ENCODE results near the gene SMG1.
"Not testable (repeated sequence)": the region's sequence is repeated elsewhere in the genome, so short reads cannot be mapped to it uniquely, and the experiment has no call there.

The SMG1 gene

GRCh38 chr16:18932243-18932987 lies 6.2 kb upstream of the SMG1 start:
- no peak for DNase-seq

- no peak for DNase-seq
These were observed 5.5 kb upstream of the SMG1 start for GRCh38 chr16:18931756-18932155.

- not testable (repeated sequence) for DNase-seq
These were observed 3.9 kb upstream of the SMG1 start for GRCh38 chr16:18930095-18930494.

DNA sequence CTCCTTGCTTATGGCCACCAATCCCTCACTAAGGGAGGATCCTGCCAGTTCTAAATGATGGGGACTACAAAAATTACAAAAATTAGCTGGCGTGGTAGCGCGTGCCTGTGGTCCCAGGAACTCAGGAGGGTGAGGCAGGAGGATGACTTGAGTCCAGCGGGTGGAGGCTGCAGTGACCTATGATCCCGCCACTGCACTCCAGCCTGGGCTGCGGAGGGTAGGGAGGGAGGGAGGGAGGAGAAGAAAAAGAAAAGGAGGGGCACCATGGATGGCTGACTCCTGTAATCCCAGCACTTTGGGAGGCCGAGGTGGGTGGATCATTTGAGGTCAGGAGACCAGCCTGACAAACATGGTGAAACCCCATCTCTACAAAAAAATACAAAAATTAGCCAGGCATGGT lies 1.9 kb upstream of the SMG1 start:
- not testable (repeated sequence) for DNase-seq

- DNase-seq, result peak; percentile 77
These were observed 808 bp downstream of the SMG1 start for GRCh38 chr16:18925215-18925985.

DNA sequence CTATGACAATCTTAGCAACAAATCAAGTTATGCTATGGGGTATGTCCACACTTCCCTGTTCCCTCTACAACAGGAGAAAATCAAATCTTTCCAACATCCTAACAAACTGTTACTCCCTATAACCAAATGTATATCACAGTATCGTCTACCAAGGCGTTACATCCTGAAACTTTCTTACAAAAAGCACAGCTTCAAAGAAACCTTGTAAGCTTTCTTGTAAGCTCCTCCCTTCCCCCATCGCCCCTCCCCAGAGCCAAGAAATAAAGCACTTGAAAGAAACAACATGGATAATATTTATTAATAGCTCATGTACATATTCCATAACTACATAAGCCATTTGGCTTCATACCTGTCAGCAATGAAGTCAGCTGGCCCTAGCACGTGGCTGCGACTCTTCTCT lies 2.3 kb downstream of the SMG1 start:
- DNase-seq, result not testable (repeated sequence)

- DNase-seq, result not testable (repeated sequence)
These were observed 3.1 kb downstream of the SMG1 start for GRCh38 chr16:18923124-18923523.

DNA sequence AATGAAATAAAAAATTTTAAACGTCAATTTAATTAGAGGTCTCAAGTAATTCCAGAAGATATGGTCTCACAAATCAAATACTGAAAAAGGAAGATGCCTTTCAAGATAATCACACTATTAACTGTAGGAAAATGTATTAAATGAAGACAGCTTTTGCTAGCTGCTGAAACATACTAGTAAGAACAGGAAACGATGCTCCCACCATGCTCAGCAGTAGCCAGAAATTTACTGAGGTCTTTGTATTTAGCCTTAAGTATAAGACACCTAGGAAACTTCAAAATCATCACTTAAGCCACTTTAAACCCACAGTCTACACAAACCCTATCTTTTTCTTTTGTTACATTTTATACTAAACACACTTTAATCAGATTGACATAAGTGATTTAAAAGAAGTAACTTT lies 16.6 kb downstream of the SMG1 start:
- not testable (repeated sequence) for DNase-seq

- DNase-seq, result not testable (repeated sequence)
These were observed 17.5 kb downstream of the SMG1 start for GRCh38 chr16:18908716-18909115.

DNA sequence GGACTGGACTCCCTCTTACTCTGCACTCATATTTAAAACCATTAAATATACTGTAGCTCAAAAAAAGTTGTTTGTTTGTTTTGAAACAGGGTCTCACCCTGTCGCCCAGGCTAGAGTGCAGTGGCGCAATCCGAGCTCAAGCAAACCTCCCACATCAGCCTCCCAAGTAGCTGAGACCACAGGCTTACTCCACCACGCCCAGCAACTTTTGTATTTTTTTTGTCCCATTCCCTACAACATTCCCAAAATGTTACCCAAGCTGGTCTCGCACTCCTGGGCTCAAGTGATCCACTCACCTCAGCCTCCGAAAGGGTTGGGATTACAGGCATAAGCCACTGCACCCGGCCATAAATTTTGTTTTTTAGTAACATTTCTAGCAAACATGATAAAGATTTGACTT lies 23.4 kb downstream of the SMG1 start:
- not testable (repeated sequence) for DNase-seq

DNA sequence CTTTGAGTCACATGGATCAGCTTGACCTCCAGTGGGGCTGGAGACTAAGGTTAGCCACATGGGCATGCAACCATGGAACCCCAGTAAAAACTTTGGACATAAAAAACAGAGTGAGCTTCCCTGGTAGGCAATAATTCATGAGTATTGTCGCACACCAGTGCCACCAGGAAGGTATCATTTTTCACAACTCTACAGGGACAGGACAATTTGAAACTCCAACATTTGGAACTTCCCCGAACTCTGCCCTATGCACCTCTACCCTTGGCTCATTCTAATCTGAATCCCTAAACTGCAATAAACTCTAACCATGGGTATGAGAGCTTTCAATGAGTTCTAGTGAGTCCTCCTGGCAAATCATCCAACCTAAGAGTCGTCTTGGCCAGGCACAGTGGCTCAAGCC lies 24.2 kb downstream of the SMG1 start:
- DNase-seq, result not testable (repeated sequence)

- DNase-seq, result peak; percentile 38
These were observed 25.0 kb downstream of the SMG1 start for GRCh38 chr16:18901194-18901593.

DNA sequence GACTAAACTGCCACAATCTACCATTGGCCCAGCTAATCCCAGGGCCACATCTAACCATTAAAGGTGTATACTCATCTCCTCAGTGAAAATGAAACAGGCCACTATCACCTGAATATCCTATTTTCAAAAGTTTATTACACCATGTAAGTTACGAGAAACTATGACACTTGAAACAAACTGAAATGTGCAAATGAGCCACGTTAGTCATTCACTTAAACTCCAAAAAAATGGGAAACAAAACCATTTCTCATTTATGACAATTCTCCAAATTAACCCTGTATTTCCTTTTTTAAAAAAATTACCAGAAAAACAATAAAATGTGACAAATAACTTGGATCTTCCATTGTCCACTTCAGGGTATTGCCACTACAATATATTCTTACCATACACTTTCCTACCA lies 41.8 kb downstream of the SMG1 start:
- not testable (repeated sequence) for DNase-seq

DNA sequence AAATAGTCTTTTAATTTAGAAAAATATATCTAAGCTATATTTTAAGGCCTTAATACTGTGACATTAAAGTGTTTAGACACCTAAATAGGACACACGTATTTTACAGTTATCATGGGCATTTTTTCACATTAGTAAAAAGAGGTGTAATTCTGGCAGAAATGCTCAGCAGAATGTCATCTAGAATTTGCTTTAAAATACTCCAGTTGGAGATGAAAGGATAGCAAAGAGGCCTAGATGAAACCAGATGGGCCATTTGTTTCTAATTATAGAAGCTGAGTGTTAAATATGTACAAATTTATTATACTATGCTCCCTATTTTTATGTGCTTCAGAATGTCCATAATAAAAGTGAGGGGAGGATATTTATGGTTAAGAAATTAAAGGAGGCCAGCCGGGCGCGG lies 48.5 kb downstream of the SMG1 start:
- not testable (repeated sequence) for DNase-seq

- not testable (repeated sequence) for DNase-seq
These were observed 48.9 kb downstream of the SMG1 start for GRCh38 chr16:18877259-18877658.

- DNase-seq, result not testable (repeated sequence)
These were observed 49.9 kb downstream of the SMG1 start for GRCh38 chr16:18876301-18876700.

DNA sequence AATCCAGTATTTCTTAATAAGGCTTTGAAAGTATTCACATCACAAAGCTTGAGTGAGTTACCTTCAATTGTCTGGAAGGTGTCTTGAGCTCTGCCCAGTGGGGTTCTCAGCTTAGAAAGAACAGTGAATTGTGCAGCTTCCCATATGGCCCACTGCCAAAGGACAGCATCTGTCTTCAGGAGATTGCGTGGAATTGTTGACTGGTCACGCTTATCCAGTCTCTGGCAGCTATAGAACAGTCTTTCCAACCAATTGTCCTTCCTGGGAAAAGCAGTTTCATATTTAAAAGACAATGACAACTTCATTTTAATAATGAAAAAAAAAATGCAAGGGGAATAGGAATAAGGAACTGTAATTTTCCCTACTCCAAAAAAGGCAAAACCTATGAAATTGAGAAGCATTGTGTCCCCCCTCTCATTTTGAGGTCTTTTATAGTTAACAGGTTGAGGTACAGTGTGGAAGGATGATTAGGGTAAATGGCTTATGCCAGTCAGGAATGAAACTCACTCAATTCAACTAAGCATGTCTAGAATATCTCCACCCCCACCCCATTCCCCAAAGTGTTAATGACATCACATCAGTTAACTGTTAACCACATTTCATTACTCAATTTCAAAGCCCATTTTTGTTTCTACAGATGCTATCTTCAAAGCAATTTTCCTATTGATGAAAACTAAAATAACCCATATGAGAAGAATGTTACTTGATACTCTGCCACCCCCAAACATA lies 57.0 kb downstream of the SMG1 start:
- not testable (repeated sequence) for DNase-seq

DNA sequence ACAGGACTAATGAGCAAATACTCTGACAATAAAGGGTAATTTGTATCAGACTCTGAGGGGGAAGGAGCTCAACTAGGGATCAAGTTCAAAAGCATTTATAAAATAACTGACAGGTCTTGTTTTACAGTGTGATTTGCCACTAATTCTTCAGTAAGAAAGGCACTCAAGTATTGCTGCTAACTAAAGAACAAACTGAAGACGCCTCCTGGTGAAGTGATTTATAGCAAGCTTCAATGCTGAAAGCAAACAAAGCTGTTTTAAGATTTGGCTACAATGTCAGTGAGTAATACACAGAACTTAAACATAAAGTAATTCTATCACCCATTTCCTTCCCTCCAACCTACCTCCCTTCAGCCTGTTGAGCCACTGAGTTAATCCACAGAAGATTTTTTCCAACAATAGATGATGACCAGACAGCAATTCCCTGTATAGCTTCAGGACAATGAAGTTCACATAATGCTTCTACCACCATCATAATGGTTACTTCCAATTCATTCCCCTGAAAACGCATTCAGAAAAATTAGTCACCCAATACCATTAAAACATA lies 59.9 kb downstream of the SMG1 start:
- not testable (repeated sequence) for DNase-seq

- DNase-seq, result not testable (repeated sequence)
These were observed 63.3 kb downstream of the SMG1 start for GRCh38 chr16:18862891-18863290.

DNA sequence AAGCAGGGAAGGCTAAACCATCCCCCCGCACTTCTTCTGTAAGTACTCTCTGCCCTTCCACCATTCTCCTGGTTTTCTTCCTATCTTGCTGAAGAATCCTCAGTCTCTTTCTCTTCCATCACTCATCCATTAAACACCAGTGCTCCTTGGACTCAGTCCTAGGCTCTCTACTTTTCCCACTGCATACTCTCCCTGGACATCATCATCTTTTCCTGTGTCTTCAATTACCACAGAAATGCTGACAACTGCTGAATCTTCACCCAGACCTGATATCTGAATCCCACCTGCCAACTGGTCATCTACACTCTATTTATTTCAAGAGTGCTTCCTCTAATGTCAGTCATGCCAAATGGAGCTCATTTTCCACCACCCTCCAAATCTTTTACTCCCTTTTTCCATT lies 71.0 kb downstream of the SMG1 start:
- no peak for DNase-seq

DNA sequence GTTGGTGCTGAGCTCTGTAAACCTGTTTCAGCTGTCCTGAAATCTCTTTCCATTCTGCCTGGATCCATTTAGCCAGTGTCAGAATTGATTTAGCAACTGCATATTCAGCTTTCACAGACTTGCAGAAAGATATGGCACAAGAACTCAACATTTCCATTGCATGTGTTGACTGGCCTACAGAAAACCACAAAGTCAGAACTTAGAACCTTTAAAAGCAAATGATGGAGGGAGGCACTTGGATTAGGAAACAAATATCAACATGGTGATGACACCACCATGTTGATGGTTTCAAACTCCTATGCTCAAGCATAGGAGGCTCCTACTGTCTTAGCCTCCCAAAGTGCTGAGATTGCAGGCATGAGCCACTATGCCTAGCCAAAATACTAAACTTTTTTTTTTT lies 72.5 kb downstream of the SMG1 start:
- no peak for DNase-seq

GRCh38 chr16:18852647-18853046 lies 73.6 kb downstream of the SMG1 start:
- DNase-seq, result no peak

- DNase-seq, result no peak
These were observed 79.8 kb downstream of the SMG1 start for GRCh38 chr16:18846416-18846815.
